Spleen (tissue), 7 donors: ENCODE measurements around the gene ADAM10.

Experiments used
- POLR2AphosphoS5 ChIP-seq, 3 donors: sonication (generic); formaldehyde crosslinking; IDR thresholded peaks; one replicate each; pipeline ENCODE4 v1.5.1; 2017; ENCODE audit warnings: antibody characterized with exemption in 3 of 3
- TF ChIP-seq, protein P1 (sequence below), 11 experiments: fragments of 200-600 bp in 7 of 11; fragments of 450-650 bp in 4 of 11; sonication (generic) in 4 of 11; IDR thresholded peaks in 8 of 11; conservative IDR thresholded peaks in 3 of 11; 1 replicate in 7 of 11; 2 replicates in 4 of 11; pipeline versions ENCODE4 v1.4.0 to v1.8.0; 2016 to 2021; ENCODE audit warnings: antibody characterized with exemption in 11 of 11, inconsistent platforms in 4 of 11, mild to moderate bottlenecking in 1 of 11
- donor health status: DM: no; HTN: no; CAD: no; lungs with moderate emphysema.
- donor health status: DM: no; HTN: no; CAD: no.
- donor health status: DM: no; HTN: no; CAD: no.

GRCh38 chr15:58632789-58633188, 116.7 kb downstream of the ADAM10 start:
- TF ChIP-seq POLR2AphosphoS5 (IDR thresholded peaks at IDR 0.05) = no peak
- TF ChIP-seq, protein P1, sequence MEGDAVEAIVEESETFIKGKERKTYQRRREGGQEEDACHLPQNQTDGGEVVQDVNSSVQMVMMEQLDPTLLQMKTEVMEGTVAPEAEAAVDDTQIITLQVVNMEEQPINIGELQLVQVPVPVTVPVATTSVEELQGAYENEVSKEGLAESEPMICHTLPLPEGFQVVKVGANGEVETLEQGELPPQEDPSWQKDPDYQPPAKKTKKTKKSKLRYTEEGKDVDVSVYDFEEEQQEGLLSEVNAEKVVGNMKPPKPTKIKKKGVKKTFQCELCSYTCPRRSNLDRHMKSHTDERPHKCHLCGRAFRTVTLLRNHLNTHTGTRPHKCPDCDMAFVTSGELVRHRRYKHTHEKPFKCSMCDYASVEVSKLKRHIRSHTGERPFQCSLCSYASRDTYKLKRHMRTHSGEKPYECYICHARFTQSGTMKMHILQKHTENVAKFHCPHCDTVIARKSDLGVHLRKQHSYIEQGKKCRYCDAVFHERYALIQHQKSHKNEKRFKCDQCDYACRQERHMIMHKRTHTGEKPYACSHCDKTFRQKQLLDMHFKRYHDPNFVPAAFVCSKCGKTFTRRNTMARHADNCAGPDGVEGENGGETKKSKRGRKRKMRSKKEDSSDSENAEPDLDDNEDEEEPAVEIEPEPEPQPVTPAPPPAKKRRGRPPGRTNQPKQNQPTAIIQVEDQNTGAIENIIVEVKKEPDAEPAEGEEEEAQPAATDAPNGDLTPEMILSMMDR (IDR thresholded peaks at IDR 0.05 in 8 of 11, conservative IDR thresholded peaks at IDR 0.05 in 3 of 11) = no peak
